ENCODE measurements around the gene RCN2. TPM values are rescaled to one million over a fixed set of nuclear protein-coding genes. Genes with fewer than 3 reads are reported as not detected.
A peak's percentile ranks its signal among the peaks of the same experiment; 100 is the strongest.

The RCN2 gene
- total RNA-seq, 1 experiment from 2014 or later, result 93.4 TPM

DNA sequence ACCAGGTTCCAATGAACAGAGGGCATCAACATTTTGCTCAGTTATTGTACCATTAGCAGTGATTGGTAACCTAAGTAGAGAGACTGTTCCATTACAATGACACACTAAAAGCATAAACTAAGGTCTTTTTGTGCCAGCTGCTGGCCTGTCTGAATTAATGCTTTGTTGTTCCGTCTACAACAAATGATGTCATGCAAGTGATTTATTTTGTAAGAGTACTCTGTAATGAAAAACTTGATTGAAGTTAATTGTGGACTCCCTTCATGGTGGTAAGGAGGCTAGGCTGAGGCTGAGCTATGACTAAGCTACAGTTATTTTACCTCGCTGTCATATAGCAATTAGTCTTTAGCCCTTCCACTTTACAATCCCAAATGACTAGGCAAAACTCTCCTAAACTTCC, 23.2 kb downstream of the RCN2 start:
- intact Hi-C loops (cut with micrococcal nuclease; ENCODE audit: unreplicated experiment), result no loop called here

DNA sequence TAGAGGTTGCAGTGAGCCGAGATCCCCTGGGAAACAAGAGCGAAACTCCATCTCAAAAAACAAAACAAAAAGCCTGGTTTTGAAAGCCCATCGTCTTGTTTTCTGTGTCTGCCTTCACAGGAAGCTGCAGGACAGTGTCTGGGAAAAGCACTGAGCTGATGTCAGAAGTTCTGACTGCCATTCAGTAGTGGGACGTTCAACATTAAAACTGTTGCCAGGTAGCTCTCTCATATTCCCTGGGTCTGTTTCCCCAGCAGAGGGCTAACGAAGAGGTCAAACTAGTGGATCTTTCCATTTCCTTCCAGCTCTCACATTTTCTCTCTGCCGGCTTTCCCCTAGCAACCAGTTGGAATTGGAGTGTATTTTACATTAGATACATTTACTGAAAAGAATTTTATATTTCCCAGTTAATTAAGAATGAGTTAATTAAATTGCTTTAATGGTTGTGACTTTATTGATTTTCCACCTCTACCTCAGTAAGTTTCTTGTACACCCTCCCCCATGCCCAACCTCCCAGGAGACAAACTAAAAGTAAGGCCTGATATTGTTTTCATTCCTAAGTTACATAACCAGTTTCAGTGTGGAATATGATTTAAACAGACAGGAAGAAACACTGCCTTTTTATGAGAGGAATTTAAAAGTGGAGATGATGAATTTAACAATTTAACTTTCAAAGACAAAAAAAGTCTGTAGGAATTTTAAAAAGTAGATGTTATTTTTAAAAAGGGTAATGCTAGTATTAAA, 29.9 kb downstream of the RCN2 start:
- Mint-ChIP-seq H3K27ac (ENCODE audit: unreplicated experiment) (no peak overlapping the region), H3K36me3 (ENCODE audit: insufficient read depth, unreplicated experiment) (no peaks in the 10 kb centered on the region), H3K4me3 (ENCODE audit: low read depth, unreplicated experiment) (no peak overlapping the region), H3K27me3 (ENCODE audit: unreplicated experiment) (peaks cover 51% of the 10 kb centered on the region), H3K9me3 (ENCODE audit: low read depth, unreplicated experiment) (no peaks in the 10 kb centered on the region), H3K4me1 (ENCODE audit: low read depth, unreplicated experiment) (no peaks in the 10 kb centered on the region)
- TF ChIP-seq, protein P1, sequence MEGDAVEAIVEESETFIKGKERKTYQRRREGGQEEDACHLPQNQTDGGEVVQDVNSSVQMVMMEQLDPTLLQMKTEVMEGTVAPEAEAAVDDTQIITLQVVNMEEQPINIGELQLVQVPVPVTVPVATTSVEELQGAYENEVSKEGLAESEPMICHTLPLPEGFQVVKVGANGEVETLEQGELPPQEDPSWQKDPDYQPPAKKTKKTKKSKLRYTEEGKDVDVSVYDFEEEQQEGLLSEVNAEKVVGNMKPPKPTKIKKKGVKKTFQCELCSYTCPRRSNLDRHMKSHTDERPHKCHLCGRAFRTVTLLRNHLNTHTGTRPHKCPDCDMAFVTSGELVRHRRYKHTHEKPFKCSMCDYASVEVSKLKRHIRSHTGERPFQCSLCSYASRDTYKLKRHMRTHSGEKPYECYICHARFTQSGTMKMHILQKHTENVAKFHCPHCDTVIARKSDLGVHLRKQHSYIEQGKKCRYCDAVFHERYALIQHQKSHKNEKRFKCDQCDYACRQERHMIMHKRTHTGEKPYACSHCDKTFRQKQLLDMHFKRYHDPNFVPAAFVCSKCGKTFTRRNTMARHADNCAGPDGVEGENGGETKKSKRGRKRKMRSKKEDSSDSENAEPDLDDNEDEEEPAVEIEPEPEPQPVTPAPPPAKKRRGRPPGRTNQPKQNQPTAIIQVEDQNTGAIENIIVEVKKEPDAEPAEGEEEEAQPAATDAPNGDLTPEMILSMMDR (IDR thresholded peaks at IDR 0.05; ENCODE audit: unreplicated experiment), result no peak
- no peak for DNase-seq
- intact Hi-C loops (cut with micrococcal nuclease; ENCODE audit: unreplicated experiment), result no loop called here
- CTCF ChIA-PET, result interaction anchor here (0.6 kb wide), 1 partner anchor 728 kb away, joined by 3 read pairs; no protein-coding TSS in a partner anchor
- no TSS peak for BruUV-seq (replicated peaks)

More for the DNA sequence above, 23.2 kb downstream of the RCN2 start:
- no TSS peak for BruUV-seq (replicated peaks)
- Mint-ChIP-seq H3K36me3 (ENCODE audit: insufficient read depth, unreplicated experiment) (peaks cover 8% of the 10 kb centered on the region), H3K4me1 (ENCODE audit: low read depth, unreplicated experiment) (no peaks in the 10 kb centered on the region), H3K27me3 (ENCODE audit: unreplicated experiment) (no peaks in the 10 kb centered on the region), H3K27ac (ENCODE audit: unreplicated experiment) (peak overlapping the region; percentile 42), H3K9me3 (ENCODE audit: low read depth, unreplicated experiment) (no peaks in the 10 kb centered on the region), H3K4me3 (ENCODE audit: low read depth, unreplicated experiment) (no peak overlapping the region)
- CTCF ChIA-PET, result interaction anchor here (0.7 to 1.2 kb wide), 3 partner anchors 9 to 98 kb away, joined by 4 to 9 read pairs (median 4); no protein-coding TSS in a partner anchor
- no peak for DNase-seq
- TF ChIP-seq, protein P1 (IDR thresholded peaks at IDR 0.05; ENCODE audit: unreplicated experiment), result no peak

GRCh38 chr15:76962337-76963013, 30.9 kb downstream of the RCN2 start:
- no peak for DNase-seq
- Mint-ChIP-seq H3K27ac (ENCODE audit: unreplicated experiment) (no peak overlapping the region), H3K4me3 (ENCODE audit: low read depth, unreplicated experiment) (no peak overlapping the region), H3K27me3 (ENCODE audit: unreplicated experiment) (peaks cover 58% of the 10 kb centered on the region), H3K4me1 (ENCODE audit: low read depth, unreplicated experiment) (no peaks in the 10 kb centered on the region), H3K36me3 (ENCODE audit: insufficient read depth, unreplicated experiment) (no peaks in the 10 kb centered on the region), H3K9me3 (ENCODE audit: low read depth, unreplicated experiment) (no peaks in the 10 kb centered on the region)
- intact Hi-C loops (cut with micrococcal nuclease; ENCODE audit: unreplicated experiment), result no loop called here
- TF ChIP-seq, protein P1 (IDR thresholded peaks at IDR 0.05; ENCODE audit: unreplicated experiment), result no peak
- BruUV-seq (replicated peaks), result no TSS peak
- CTCF ChIA-PET, result no interaction called here

GRCh38 chr15:76963596-76963995, 32.0 kb downstream of the RCN2 start:
- Mint-ChIP-seq H3K9me3 (ENCODE audit: low read depth, unreplicated experiment) (no peaks in the 10 kb centered on the region), H3K4me3 (ENCODE audit: low read depth, unreplicated experiment) (no peak overlapping the region), H3K36me3 (ENCODE audit: insufficient read depth, unreplicated experiment) (no peaks in the 10 kb centered on the region), H3K4me1 (ENCODE audit: low read depth, unreplicated experiment) (no peaks in the 10 kb centered on the region), H3K27me3 (ENCODE audit: unreplicated experiment) (peaks cover 63% of the 10 kb centered on the region), H3K27ac (ENCODE audit: unreplicated experiment) (no peak overlapping the region)
- TF ChIP-seq, protein P1 (IDR thresholded peaks at IDR 0.05; ENCODE audit: unreplicated experiment), result no peak
- CTCF ChIA-PET, result interaction anchor here (0.6 to 1.1 kb wide), 2 partner anchors 9 to 580 kb away, joined by 4 to 5 read pairs; no protein-coding TSS in a partner anchor
- no TSS peak for BruUV-seq (replicated peaks)
- intact Hi-C loops (cut with micrococcal nuclease; ENCODE audit: unreplicated experiment), result no loop called here
- DNase-seq, result no peak
